GM23248 (cell line): ENCODE measurements around the gene AGAP1. TPM values are rescaled to one million over a fixed set of nuclear protein-coding genes. Genes with fewer than 3 reads are reported as not detected.

Experiments
- DNase-seq: peaks from one replicate; pipeline ENCODE4 v3.0.0-alpha.2; 2015
- H2AFZ ChIP-seq: fragments of 200-600 bp; sonication (generic); 2 replicates; pipeline ENCODE4 v1.6.1; 2016; ENCODE audit warnings: antibody characterized with exemption
- H3F3A ChIP-seq: fragments of 200-600 bp; sonication (generic); 2 replicates; pipeline ENCODE4 v1.6.1; 2016; ENCODE audit warnings: mild to moderate bottlenecking, antibody characterized with exemption, mixed run types; ENCODE audit not compliant: insufficient read depth
- H3K27ac ChIP-seq: fragments of 200-600 bp; sonication (generic); 2 replicates; pipeline ENCODE4 v1.5.1; 2016; ENCODE audit warnings: mild to moderate bottlenecking
- H3K27me3 ChIP-seq: fragments of 200-600 bp; sonication (generic); replicated peaks from 2 replicates; pipeline ENCODE4 v1.6.1; 2016; ENCODE audit warnings: mild to moderate bottlenecking; ENCODE audit not compliant: insufficient read depth
- H3K36me3 ChIP-seq: fragments of 200-600 bp; sonication (generic); 2 replicates; pipeline ENCODE4 v1.6.1; 2016; ENCODE audit warnings: low read depth, mild to moderate bottlenecking
- H3K4me1 ChIP-seq: fragments of 200-600 bp; sonication (generic); 2 replicates; pipeline ENCODE4 v1.6.1; 2016; ENCODE audit warnings: mild to moderate bottlenecking; ENCODE audit not compliant: insufficient read depth
- H3K4me2 ChIP-seq: fragments of 200-600 bp; sonication (generic); one replicate; pipeline ENCODE4 v1.6.1; 2016; ENCODE audit warnings: mild to moderate bottlenecking; ENCODE audit not compliant: unreplicated experiment
- H3K4me3 ChIP-seq: fragments of 200-600 bp; sonication (generic); 2 replicates; pipeline ENCODE4 v1.5.1; 2016; ENCODE audit warnings: mild to moderate bottlenecking
- H3K79me2 ChIP-seq: fragments of 200-600 bp; sonication (generic); 2 replicates; pipeline ENCODE4 v1.6.1; 2016; ENCODE audit warnings: mild to moderate bottlenecking; ENCODE audit not compliant: insufficient read depth
- H3K9ac ChIP-seq: fragments of 200-600 bp; sonication (generic); 2 replicates; pipeline ENCODE4 v1.6.1; 2016; ENCODE audit warnings: mild to moderate bottlenecking
- H3K9me2 ChIP-seq: fragments of 200-600 bp; sonication (generic); 2 replicates; pipeline ENCODE4 v1.6.1; 2016; ENCODE audit warnings: mixed run types, mild to moderate bottlenecking, moderate library complexity; ENCODE audit not compliant: insufficient read depth
- H3K9me3 ChIP-seq: fragments of 200-600 bp; sonication (generic); one replicate; pipeline ENCODE4 v1.6.1; 2017; ENCODE audit warnings: low read depth
- H4K20me1 ChIP-seq: fragments of 200-600 bp; sonication (generic); 2 replicates; pipeline ENCODE4 v1.6.0; 2016; ENCODE audit not compliant: insufficient read depth
- EZH2 ChIP-seq: fragments of 200-600 bp; sonication (generic); IDR thresholded peaks from 2 replicates; pipeline ENCODE4 v1.6.1; 2018; ENCODE audit warnings: antibody characterized with exemption, mild to moderate bottlenecking; ENCODE audit not compliant: insufficient read depth, poor library complexity, severe bottlenecking
- EZH2phosphoT487 ChIP-seq: fragments of 200-600 bp; sonication (generic); IDR thresholded peaks from 2 replicates; pipeline ENCODE4 v1.6.1; 2018; ENCODE audit warnings: antibody characterized with exemption, moderate library complexity, mild to moderate bottlenecking, low read depth; ENCODE audit not compliant: insufficient read depth
- WGBS, 2 experiments: methylation state at CpG; one replicate each; pipeline ENCODE4 v1.1.6; 2015 to 2017; ENCODE audit warnings: low lambda C conversion rate in 2 of 2, low coverage in 1 of 2; ENCODE audit errors: missing lambda C conversion rate in 2 of 2; 5-methylcytosine and 5-hydroxymethylcytosine counted together
- in situ Hi-C: fragments of 300-500 bp; cut with MboI; formaldehyde crosslinking; loops from 2 replicates; pipeline ENCODE4 v1.15.0; 2020
- polyA plus RNA-seq: library from polyadenylated mRNA; unstranded; fragments of >200 nt; fragmentation: Nextera tagmentation; extraction: Ambion mirVana; gene quantifications from 2 replicates; pipeline ENCODE4 v1.2.1, GENCODE V29; 2016
- total RNA-seq: library from RNA; depleted of rRNA; stranded (reverse); fragments of >200 nt; shearing (Covaris generic); gene quantifications from 2 replicates; pipeline ENCODE4 v1.2.3, GENCODE V29; 2014

AGAP1 gene
- total and polyA plus RNA-seq, 2 experiments from 2014 or later, result 2.2 to 9.9 TPM

DNA sequence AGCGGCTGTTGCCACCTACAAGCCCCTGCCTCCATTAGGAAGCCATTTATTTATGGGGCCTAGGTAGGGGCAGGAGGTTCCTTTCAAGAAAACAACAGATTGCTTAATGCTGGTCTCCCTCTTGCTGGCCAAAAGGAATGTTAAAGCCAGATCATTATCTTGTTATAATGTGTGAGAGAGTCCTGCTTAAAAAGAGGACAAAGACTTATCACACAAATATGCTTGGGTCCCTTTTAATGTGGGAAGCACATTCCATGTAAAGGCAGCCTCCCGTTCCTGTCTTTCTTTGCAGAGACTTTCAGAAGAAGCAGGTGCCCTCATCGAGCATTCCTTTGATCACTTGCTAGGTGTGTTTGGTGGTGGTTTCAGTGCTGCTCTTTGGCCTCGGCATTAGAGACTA lies 76.4 kb downstream of the AGAP1 start:
- Histone ChIP-seq H3K4me2 (peak overlapping the region; percentile 46), H3K9ac (no peak overlapping the region), H3K36me3 (0 out of 2 replicates have a peak, but pooled peaks cover 7% of the 10 kb centered on the region), H3K9me2 (no peaks in the 10 kb centered on the region), H2AFZ (no peak overlapping the region), H3K4me1 (peaks cover 10% of the 10 kb centered on the region), H3K79me2 (peaks cover 89% of the 10 kb centered on the region), H3K4me3 (peak overlapping the region; percentile 8; the same call in 1 of the 2 replicates), H3K27me3 (no peaks in the 10 kb centered on the region), H4K20me1 (peaks cover 17% of the 10 kb centered on the region; the same call in 1 of the 2 replicates), H3K27ac (no peak overlapping the region), H3F3A (no peaks in the 10 kb centered on the region), H3K9me3 (no peaks in the 10 kb centered on the region)
- DNase-seq, result peak; percentile 69
- in situ Hi-C loops, result no loop called here
- TF ChIP-seq EZH2 (no peak), EZH2phosphoT487 (no peak)
- WGBS, 2 experiments, result 51% methylated on average over 4 of the region's 4 CpGs

DNA sequence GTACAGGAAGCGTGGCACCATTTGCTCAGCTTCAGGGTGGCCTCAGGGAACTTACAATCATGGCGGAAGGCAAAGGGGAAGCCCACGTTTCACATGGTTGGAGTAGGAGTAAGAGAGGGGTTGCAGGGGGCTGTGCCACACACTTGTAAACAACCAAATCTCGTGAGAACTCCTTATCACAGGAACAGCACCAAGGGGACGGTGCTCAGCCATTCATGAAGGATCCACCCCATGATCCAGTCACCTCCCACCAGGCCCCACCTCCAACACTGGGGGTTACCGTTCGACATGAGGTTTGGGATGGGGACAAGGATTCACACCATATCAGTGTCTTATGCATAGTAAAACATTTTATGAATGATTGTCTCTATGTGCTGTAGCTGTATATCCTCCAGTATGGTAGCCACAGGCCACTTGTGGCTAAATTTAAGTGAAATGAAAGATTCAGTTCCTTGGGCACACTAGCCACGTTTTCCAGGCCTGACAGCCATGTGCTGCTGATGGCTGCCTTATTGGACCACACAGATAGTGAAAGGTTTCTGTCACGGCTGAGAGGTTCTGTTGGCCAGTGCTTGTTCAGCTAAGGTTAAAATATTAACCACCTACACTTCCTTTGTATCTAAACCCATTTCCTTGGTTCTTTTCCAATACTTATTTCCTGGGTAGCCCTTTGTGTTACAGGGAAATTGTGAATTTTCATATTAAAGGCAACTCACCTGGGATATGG lies 77.3 kb downstream of the AGAP1 start:
- H3K4me3 ChIP-seq, result no peak overlapping the region
- TF ChIP-seq EZH2 (no peak), EZH2phosphoT487 (no peak)
- WGBS, 2 experiments, result 95 to 96% methylated on average over 8 to 9 of the region's 9 CpGs
- no peak for DNase-seq
- H3K27me3 ChIP-seq, result no peaks in the 10 kb centered on the region
- H3K4me1 ChIP-seq, result peaks cover 10% of the 10 kb centered on the region
- no peak overlapping the region for H3K4me2 ChIP-seq
- H4K20me1 ChIP-seq, result peaks cover 17% of the 10 kb centered on the region; the same call in 1 of the 2 replicates
- no peaks in the 10 kb centered on the region for H3F3A ChIP-seq
- H3K9ac ChIP-seq, result no peak overlapping the region
- no peak overlapping the region for H2AFZ ChIP-seq
- no peaks in the 10 kb centered on the region for H3K9me2 ChIP-seq
- 0 out of 2 replicates have a peak, but pooled peaks cover 7% of the 10 kb centered on the region for H3K36me3 ChIP-seq
- H3K27ac ChIP-seq, result no peak overlapping the region
- H3K79me2 ChIP-seq, result peaks cover 89% of the 10 kb centered on the region
- H3K9me3 ChIP-seq, result no peaks in the 10 kb centered on the region
- in situ Hi-C loops, result no loop called here

GRCh38 chr2:235572592-235572991 lies 78.7 kb downstream of the AGAP1 start:
- TF ChIP-seq EZH2 (no peak), EZH2phosphoT487 (no peak)
- peaks cover 10% of the 10 kb centered on the region for H3K4me1 ChIP-seq
- H3K9me3 ChIP-seq, result no peaks in the 10 kb centered on the region
- H3K27me3 ChIP-seq, result no peaks in the 10 kb centered on the region
- no peak overlapping the region for H3K4me3 ChIP-seq
- no peak overlapping the region for H2AFZ ChIP-seq
- H3K36me3 ChIP-seq, result 0 out of 2 replicates have a peak, but pooled peaks cover 7% of the 10 kb centered on the region
- no peak for DNase-seq
- in situ Hi-C loops, result no loop called here
- WGBS, 2 experiments, result 87 to 89% methylated on average over 6 to 7 of the region's 7 CpGs
- no peaks in the 10 kb centered on the region for H3F3A ChIP-seq
- H4K20me1 ChIP-seq, result peaks cover 17% of the 10 kb centered on the region; the same call in 1 of the 2 replicates
- no peak overlapping the region for H3K4me2 ChIP-seq
- H3K9ac ChIP-seq, result no peak overlapping the region
- H3K79me2 ChIP-seq, result peaks cover 91% of the 10 kb centered on the region
- H3K27ac ChIP-seq, result no peak overlapping the region
- H3K9me2 ChIP-seq, result no peaks in the 10 kb centered on the region

DNA sequence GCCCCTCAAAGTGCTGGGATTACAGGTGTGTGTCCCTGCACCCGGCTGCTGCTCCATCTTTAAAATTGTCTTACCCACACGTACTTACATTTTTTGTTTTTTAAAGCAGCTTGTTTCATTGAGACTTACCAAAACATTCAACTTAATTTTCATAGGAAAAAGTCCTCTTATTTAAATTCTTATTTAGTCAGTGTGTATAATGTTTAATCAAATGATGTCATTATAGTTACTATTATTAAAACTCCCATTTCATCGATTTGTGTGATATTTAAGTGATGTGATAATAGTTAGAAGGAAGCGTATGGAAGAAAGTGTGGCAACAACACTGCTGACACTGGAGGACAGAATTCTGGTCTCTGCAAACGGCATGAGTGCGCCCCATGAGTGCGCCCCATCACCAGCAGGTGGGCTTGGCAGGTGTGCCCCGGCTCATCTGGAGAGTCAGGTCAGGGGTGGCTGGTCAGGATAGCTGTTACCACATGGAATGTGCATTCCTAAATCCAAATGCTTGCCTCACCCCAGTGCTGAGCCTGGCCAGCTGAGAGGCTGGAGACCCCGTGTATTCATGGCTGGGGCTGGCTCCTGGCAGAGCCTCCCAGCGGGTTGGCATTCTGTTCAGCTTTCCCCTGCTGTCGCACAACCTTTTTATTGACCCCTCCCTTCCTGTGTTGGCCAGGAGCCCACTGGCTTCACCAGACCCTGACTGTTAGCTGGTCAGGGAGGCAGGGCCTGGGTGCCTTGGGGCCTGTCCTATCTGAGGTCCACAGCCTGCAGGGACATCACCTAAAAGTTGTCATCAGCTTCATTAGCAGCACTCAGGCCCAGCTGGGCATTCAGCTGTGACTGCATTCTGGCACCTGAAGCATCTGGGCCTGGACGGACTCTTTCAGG lies 79.7 kb downstream of the AGAP1 start:
- no peak overlapping the region for H3K9ac ChIP-seq
- H2AFZ ChIP-seq, result no peak overlapping the region
- 93 to 95% methylated on average over 12 of the region's 12 CpGs for WGBS, 2 experiments
- no peaks in the 10 kb centered on the region for H3F3A ChIP-seq
- in situ Hi-C loops, result no loop called here
- no peak for DNase-seq
- H4K20me1 ChIP-seq, result peaks cover 17% of the 10 kb centered on the region; the same call in 1 of the 2 replicates
- peaks cover 10% of the 10 kb centered on the region for H3K4me1 ChIP-seq
- peaks cover 92% of the 10 kb centered on the region for H3K79me2 ChIP-seq
- no peaks in the 10 kb centered on the region for H3K9me2 ChIP-seq
- TF ChIP-seq EZH2, result no peak
- no peak for TF ChIP-seq EZH2phosphoT487
- 0 out of 2 replicates have a peak, but pooled peaks cover 3% of the 10 kb centered on the region for H3K36me3 ChIP-seq
- H3K27ac ChIP-seq, result no peak overlapping the region
- H3K9me3 ChIP-seq, result no peaks in the 10 kb centered on the region
- no peaks in the 10 kb centered on the region for H3K27me3 ChIP-seq
- no peak overlapping the region for H3K4me3 ChIP-seq
- H3K4me2 ChIP-seq, result no peak overlapping the region
